HEK293 (cell line): ENCODE measurements around the gene RAPGEF5.

Source experiments
- CTCF ChIA-PET: fragments of 350-600 bp; formaldehyde crosslinking; extraction: SDS; loops from one replicate; lab custom pipeline; 2021; ENCODE audit warnings: antibody characterized with exemption; lab: Yijun Ruan, JAX
- POLR2A ChIA-PET: fragments of 300-600 bp; formaldehyde crosslinking; extraction: SDS; loops from one replicate; lab custom pipeline; 2020; ENCODE audit warnings: antibody characterized with exemption, inconsistent platforms; lab: Yijun Ruan, JAX
- H3K27ac ChIP-seq: fragments of 200-500 bp; sonication (Bioruptor generic); 2 replicates; pipeline ENCODE4 v1.5.1; 2014; ENCODE audit warnings: low read depth, low read length, control low read depth, inconsistent platforms; ENCODE audit errors: extremely low read depth
- H3K36me3 ChIP-seq, 2 experiments: fragments of 200-500 bp in 1 of 2; sonication (Bioruptor generic) in 1 of 2; 1 replicate in 1 of 2; 2 replicates in 1 of 2; pipeline ENCODE4 v1.5.1; 2014 to 2017; ENCODE audit warnings: inconsistent platforms in 2 of 2, low read length in 2 of 2; ENCODE audit not compliant: control insufficient read depth in 2 of 2, insufficient read depth in 1 of 2
- H3K4me1 ChIP-seq: fragments of 200-500 bp; sonication (Bioruptor generic); 2 replicates; pipeline ENCODE4 v1.5.1; 2014; ENCODE audit warnings: mild to moderate bottlenecking, low read length, inconsistent platforms; ENCODE audit not compliant: control insufficient read depth, insufficient read depth
- H3K4me3 ChIP-seq: 2 replicates; pipeline ENCODE4 v1.5.1; 2011; ENCODE audit warnings: low read depth, mild to moderate bottlenecking, control low read depth, low read length, moderate library complexity
- H3K9me3 ChIP-seq: fragments of 200-500 bp; sonication (Bioruptor generic); 2 replicates; pipeline ENCODE4 v1.5.1; 2014; ENCODE audit warnings: low read depth, low read length, inconsistent platforms; ENCODE audit not compliant: control insufficient read depth, insufficient read depth
- EGR2 ChIP-seq: fragments of 450-650 bp; formaldehyde crosslinking; IDR thresholded peaks from 2 replicates; pipeline ENCODE4 v1.5.1; 2016; ENCODE audit warnings: low read depth, missing biosample characterization, missing genetic modification characterization
- GLI4 ChIP-seq: fragments of 450-650 bp; formaldehyde crosslinking; IDR thresholded peaks from 2 replicates; pipeline ENCODE4 v1.5.1; 2016; ENCODE audit warnings: missing biosample characterization, missing genetic modification characterization
- KLF17 ChIP-seq: fragments of 450-650 bp; formaldehyde crosslinking; IDR thresholded peaks from 2 replicates; pipeline ENCODE4 v1.5.1; 2016; ENCODE audit warnings: missing biosample characterization, missing genetic modification characterization
- MYNN ChIP-seq: fragments of 450-650 bp; formaldehyde crosslinking; IDR thresholded peaks from 2 replicates; pipeline ENCODE4 v1.5.1; 2016; ENCODE audit warnings: missing biosample characterization, missing genetic modification characterization, borderline replicate concordance
- PRDM2 ChIP-seq: fragments of 450-650 bp; formaldehyde crosslinking; IDR thresholded peaks from 2 replicates; pipeline ENCODE4 v1.5.1; 2016; ENCODE audit warnings: missing biosample characterization, missing genetic modification characterization, borderline replicate concordance
- ZBTB1 ChIP-seq: fragments of 450-650 bp; formaldehyde crosslinking; IDR thresholded peaks from 2 replicates; pipeline ENCODE4 v1.5.1; 2016; ENCODE audit warnings: missing biosample characterization, missing genetic modification characterization
- ZNF221 ChIP-seq: fragments of 450-650 bp; formaldehyde crosslinking; IDR thresholded peaks from 2 replicates; pipeline ENCODE4 v1.5.1; 2017; ENCODE audit warnings: missing biosample characterization, missing genetic modification characterization, borderline replicate concordance
- ZNF362 ChIP-seq: fragments of 450-650 bp; formaldehyde crosslinking; IDR thresholded peaks from 2 replicates; pipeline ENCODE4 v1.5.1; 2016; ENCODE audit warnings: missing biosample characterization, missing genetic modification characterization
- ZNF366 ChIP-seq: fragments of 450-650 bp; formaldehyde crosslinking; conservative IDR thresholded peaks from 2 replicates; pipeline ENCODE4 v1.5.1; 2016; ENCODE audit warnings: missing biosample characterization, missing genetic modification characterization
- ZNF394 ChIP-seq: fragments of 450-650 bp; formaldehyde crosslinking; IDR thresholded peaks from 2 replicates; pipeline ENCODE4 v1.5.1; 2016; ENCODE audit warnings: missing biosample characterization, missing genetic modification characterization, mild to moderate bottlenecking, moderate library complexity, borderline replicate concordance
- ZNF558 ChIP-seq: fragments of 450-650 bp; formaldehyde crosslinking; IDR thresholded peaks from 2 replicates; pipeline ENCODE4 v1.5.1; 2016; ENCODE audit warnings: missing biosample characterization, missing genetic modification characterization
- ZNF664 ChIP-seq: fragments of 450-650 bp; formaldehyde crosslinking; IDR thresholded peaks from 2 replicates; pipeline ENCODE4 v1.5.1; 2016; ENCODE audit warnings: missing biosample characterization, missing genetic modification characterization
- ZNF747 ChIP-seq: fragments of 450-650 bp; formaldehyde crosslinking; IDR thresholded peaks from 2 replicates; pipeline ENCODE4 v1.5.1; 2016; ENCODE audit warnings: missing biosample characterization, missing genetic modification characterization
- ZNF837 ChIP-seq: fragments of 450-650 bp; formaldehyde crosslinking; IDR thresholded peaks from 2 replicates; pipeline ENCODE4 v1.5.1; 2016; ENCODE audit warnings: missing biosample characterization, missing genetic modification characterization
- ZSCAN16 ChIP-seq: fragments of 450-650 bp; formaldehyde crosslinking; IDR thresholded peaks from 2 replicates; pipeline ENCODE4 v1.5.1; 2016; ENCODE audit warnings: missing biosample characterization, missing genetic modification characterization
- ZSCAN18 ChIP-seq: fragments of 450-650 bp; formaldehyde crosslinking; IDR thresholded peaks from 2 replicates; pipeline ENCODE4 v1.5.1; 2016; ENCODE audit warnings: missing biosample characterization, missing genetic modification characterization
- ZSCAN4 ChIP-seq: fragments of 450-650 bp; formaldehyde crosslinking; IDR thresholded peaks from 2 replicates; pipeline ENCODE4 v1.5.1; 2017; ENCODE audit warnings: missing biosample characterization, missing genetic modification characterization

The RAPGEF5 gene

GRCh38 chr7:22399091-22399490 lies 42.1 kb upstream of the RAPGEF5 start:
- no peak for TF ChIP-seq GLI4 (tag by site-specific recombination)
- no peak for TF ChIP-seq ZBTB1 (tag by site-specific recombination)
- TF ChIP-seq PRDM2 (tag by site-specific recombination), result no peak
- TF ChIP-seq ZNF362, result no peak
- no peak for TF ChIP-seq ZNF664 (tag by site-specific recombination)
- no peak for TF ChIP-seq ZNF394
- TF ChIP-seq MYNN, result no peak
- no peak for TF ChIP-seq ZNF366 (tag by site-specific recombination)
- no peak for TF ChIP-seq ZSCAN16 (tag by site-specific recombination)
- no peak for TF ChIP-seq ZNF837 (tag by site-specific recombination)
- TF ChIP-seq ZNF558 (tag by site-specific recombination), result no peak
- no peak for TF ChIP-seq ZNF747
- TF ChIP-seq EGR2 (tag by site-specific recombination), result no peak
- TF ChIP-seq ZSCAN18 (tag by site-specific recombination), result no peak
- TF ChIP-seq ZNF221 (tag by site-specific recombination), result no peak
- TF ChIP-seq ZSCAN4 (tag by site-specific recombination), result no peak
- TF ChIP-seq KLF17 (tag by site-specific recombination), result no peak
- TF ChIP-seq, all 188 proteins: peak for 0
- no peaks in the 10 kb centered on the region for H3K36me3 ChIP-seq
- H3K4me1 ChIP-seq, result 0 out of 2 replicates have a peak, but pooled peaks cover 3% of the 10 kb centered on the region
- ChIA-PET CTCF (interaction anchor here (0.8 to 1.3 kb wide), 2 partner anchors 23 to 86 kb away, joined by 3 read pairs; no protein-coding TSS in a partner anchor), POLR2A (no interaction called here)
- H3K27ac ChIP-seq, result no peak overlapping the region
- no peak overlapping the region for H3K4me3 ChIP-seq
- H3K9me3 ChIP-seq, result no peaks in the 10 kb centered on the region
